T-helper 22 cell (primary cell): ENCODE measurements around the gene GRIN2D.
"Not testable (repeated sequence)": the region's sequence is repeated elsewhere in the genome, so short reads cannot be mapped to it uniquely, and the experiment has no call there.

Experiments
- DNase-seq: peaks from one replicate; pipeline ENCODE4 v3.0.0-alpha.2; 2020; ENCODE audit warnings: low read depth

The GRIN2D gene

DNA sequence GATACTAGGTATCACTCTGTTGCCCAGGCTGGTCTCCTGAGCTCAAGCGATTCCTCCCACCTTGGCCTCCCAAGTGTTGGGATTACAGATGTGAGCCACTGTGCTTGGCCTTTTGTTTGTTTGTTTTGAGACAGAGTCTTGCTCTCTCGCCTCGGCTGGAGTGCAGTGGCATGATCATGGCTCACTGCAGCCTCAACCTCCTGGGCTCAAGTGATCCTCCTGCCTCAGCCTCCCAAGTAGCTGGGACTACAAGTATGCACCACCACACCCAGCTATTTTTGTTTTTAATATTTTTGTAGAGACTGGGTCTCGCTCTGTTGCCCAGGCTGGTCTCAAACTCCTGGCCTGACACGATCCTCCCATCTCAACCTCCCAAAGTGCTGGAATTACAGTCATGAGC, 21.7 kb upstream of the GRIN2D start:
- DNase-seq, result not testable (repeated sequence)

- no peak for DNase-seq
Measured at GRCh38 chr19:48372904-48373303, 20.6 kb upstream of the GRIN2D start.

DNA sequence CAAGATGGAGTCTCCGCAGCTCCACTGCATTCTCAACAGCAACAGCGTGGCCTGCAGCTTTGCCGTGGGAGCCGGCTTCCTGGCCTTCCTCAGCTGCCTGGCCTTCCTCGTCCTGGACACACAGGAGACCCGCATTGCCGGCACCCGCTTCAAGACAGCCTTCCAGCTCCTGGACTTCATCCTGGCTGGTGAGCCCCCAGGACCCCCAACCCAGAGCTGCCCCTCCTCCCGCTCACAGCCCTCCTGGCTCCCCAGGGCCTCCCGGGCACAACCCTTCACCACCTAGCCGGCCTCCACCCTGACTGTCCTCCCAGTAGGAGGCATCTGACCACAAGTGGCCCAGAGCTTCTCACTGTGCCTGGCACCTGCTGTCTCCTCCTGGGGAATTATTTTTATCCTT, 19.9 kb upstream of the GRIN2D start:
- DNase-seq, result no peak

DNA sequence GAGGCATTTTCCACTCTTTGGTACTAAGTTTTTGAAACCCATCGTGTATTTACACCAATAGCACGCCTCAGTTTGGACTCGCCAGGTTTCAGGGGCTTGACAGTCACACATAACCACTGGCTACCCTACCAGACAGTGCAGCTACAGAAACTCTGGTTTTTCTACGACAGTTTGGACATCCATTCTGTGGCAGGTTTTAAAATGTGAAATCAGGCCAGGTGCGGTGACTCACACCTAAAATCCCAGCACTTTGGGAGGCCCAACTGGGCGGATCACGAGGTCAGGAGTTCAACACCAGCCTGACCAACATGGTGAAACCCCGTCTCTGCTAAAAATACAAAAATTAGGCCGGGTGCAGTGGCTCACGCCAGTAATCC, 15.3 kb upstream of the GRIN2D start:
- no peak for DNase-seq

DNA sequence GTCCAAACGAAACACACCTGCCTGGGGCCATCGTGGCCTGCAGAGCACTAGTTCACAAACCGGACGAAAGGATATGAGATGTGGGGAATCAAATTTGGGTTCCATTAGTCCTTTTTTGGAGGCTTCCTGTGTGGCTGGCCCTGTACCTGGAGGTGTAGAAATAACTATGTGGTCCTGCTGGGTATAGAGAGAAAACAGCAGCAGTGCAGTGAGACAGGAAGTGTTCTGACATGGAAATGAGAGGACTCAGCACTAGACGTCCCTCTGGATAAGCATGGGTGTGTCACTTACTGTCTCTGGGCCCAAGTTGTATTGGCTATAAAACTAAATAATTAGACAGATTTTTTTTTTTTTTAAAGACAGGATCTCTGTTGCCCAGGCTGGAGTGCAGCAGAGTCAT, 14.4 kb upstream of the GRIN2D start:
- no peak for DNase-seq

DNA sequence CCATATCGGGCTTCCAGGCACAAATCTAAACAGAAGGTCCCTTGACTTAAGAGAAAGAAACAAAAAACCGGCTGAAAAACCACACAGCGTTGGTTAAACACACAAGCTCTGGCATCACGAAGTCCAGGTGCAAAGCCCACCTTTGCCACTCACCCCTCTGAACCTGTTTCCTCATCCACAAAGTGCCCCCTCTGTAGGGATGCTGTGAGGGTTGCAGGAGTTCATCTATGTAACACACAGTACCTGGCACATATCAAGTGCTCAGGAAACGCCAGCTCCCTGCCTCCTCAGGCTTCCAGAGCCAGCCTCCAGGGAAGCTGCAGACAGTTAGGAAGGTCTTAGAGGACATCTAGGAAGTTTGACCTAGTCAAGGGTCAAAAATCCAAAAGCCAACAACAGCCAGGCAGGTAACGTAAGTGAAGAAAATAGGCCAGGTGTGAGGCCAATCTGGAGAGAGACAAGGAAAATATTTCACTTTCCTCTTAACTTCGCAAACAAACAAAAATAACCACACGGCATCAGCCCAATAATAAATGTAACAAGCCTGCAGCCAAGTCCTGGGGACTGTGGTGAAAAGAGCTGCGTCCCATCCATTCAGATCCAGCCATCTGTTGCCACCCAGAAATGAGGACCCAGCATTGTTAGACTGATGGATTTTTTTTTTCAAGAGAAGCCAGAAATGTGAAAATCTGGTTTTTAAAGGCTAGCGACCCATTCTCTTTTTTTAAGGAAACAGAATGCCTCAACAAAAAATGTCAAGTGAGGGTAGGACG, 12.1 kb upstream of the GRIN2D start:
- no peak for DNase-seq

- no peak for DNase-seq
Measured at GRCh38 chr19:48382286-48382685, 11.2 kb upstream of the GRIN2D start.

DNA sequence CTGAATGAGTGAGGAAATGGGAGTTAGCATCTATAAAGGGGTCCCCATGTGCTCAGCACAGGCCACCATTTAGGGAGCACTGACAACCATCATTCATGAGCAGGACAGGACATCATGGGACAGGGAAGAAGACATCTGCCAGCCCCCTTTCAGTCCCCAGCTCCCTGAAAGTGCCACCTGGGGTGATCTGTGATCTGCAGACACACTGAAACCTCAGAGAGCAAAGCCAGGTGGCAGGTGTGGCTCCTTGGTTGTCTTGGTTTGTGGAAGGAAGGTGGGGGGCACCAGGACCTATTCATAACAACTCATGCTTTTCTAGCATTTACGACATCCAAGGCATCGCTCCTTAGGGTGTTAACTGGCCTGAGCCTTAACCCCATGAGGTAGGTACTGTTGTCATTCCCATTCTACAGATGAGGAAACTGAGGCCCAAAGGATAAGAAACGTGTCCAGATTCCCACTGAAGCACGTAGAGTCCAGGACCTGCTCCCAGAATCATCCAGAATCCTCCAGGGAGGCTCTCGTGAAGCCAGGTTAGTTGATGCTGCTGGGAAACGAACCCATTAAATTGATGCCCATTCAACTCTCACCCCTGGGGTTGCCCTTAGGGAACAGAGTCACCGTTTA, 7.9 kb upstream of the GRIN2D start:
- no peak for DNase-seq

DNA sequence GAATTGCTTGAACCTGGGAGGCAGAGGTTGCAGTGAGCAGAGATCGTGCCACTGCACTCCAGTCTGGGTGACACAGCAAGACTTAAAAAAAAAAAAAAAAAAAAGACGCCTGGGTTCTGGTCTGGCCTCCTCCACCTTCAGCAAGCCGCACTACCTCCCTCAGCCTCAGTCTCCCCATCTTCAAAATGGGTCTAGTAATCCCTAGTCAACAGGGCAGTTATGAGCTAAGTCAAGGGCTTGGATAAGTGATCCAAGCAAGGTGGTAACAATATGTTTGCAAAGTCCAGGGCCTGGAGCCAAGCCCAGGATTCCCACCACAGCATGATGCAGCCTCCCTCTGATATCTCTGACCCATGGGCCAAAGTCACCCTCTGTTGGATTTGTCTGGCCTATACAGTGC, 6.5 kb upstream of the GRIN2D start:
- DNase-seq, result no peak

GRCh38 chr19:48390188-48391099, 3.0 kb upstream of the GRIN2D start:
- no peak for DNase-seq

GRCh38 chr19:48391100-48392005, 2.1 kb upstream of the GRIN2D start, which contains the start of gene KDELR1:
KDELR1 (minus strand) TSS chr19:48391551; CDS start chr19:48391358, 193 bp downstream.
- peak; percentile 41 for DNase-seq

DNA sequence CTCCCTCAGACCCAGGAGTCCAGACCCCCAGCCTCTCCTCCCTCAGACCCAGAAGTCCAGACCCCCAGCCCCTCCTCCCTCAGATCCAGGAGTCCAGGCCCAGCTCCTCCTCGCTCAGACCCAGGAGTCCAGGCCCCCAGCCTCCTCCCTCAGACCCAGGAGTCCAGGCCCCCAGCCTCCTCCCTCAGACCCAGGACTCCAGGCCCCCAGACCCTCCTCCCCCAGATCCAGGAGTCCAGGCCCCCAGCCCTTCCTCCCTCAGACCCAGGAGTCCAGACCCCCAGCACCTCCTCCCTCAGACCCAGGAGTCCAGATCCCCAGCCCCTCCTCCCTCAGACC, 1.5 kb upstream of the GRIN2D start:
- not testable (repeated sequence) for DNase-seq

DNA sequence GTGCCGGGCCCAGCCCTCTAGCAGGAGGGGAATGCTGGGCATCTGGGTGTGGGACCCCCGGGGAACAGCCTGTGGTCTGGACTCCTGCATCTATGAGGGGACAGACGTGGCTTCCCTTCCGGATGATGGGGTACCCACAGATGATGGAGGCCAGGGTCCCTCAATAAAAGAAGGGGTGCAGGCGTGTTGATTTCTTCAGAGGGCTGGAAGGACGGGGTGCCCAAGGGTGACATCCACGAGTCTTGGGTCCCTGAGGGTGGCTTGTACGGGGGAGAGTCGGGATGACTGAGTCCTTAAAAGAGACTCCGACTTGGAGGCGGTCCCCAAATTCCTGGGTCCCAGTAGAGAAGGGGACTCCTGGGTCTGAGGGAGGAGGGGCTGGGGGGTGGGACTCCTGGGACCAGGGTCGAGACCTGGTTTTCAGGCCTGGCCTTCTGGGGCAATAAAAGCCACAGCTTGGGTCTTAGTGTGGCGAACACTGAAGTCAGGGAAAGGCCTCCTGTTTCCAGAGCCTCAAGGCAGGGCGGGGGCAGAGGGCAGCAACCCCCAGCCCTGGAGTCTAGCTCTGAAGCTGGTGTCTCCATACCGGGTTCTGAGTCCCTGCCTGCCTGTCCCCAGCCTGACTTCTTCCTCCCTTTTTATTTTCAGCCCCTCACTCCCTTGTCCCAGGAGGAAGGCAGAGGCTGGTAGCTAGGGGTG, 459 bp upstream of the GRIN2D start:
- DNase-seq, result no peak

DNA sequence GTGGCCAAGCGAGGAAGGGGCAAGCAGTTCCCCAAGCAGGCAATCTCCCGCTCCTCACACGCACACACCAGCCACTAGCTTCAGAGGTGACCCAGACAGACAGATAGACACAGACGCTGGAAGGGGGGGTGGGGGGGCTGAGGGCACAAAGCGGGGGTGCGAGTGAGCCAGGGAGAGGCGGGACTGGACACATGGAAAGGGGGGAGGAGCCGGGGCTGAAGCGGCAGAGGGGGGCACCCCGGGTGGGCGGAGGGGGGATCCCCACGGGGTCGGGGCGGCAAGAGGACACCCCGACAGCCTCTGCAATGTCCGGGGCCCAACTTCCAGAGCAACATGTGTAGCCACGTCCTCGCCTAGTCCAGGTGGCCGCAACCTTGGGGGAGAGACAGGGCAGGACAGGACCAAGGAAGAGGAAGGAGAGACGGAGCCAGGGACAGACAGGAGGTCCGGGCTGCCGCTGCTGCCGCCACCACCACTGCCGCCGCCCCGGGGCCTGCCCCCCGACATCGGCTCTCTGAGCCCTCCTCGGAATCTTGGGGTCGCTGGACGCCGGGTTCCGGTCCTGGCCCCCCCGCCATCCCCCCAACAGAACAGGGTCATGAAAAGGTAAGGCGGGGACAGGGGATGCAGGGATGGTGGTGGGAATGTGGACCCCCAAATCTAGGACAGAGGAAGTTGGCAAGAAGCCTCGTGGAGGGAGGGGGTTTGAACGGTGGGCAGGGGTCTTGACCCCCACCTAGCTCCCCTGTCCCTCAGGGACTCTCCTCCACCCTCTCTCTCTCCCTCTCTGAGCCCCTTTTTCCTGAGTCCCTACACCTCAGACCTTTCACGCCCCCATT, 1.1 kb downstream of the GRIN2D start:
- DNase-seq, result no peak

- DNase-seq, result no peak
Measured at GRCh38 chr19:48395170-48395455, 1.6 kb downstream of the GRIN2D start.

- no peak for DNase-seq
Measured at GRCh38 chr19:48395499-48395898, 2.0 kb downstream of the GRIN2D start.

GRCh38 chr19:48396016-48396823, 2.8 kb downstream of the GRIN2D start:
- DNase-seq, result no peak

GRCh38 chr19:48396824-48397176, 3.3 kb downstream of the GRIN2D start:
- no peak for DNase-seq

- no peak for DNase-seq
Measured at GRCh38 chr19:48397263-48398101, 4.0 kb downstream of the GRIN2D start.
